SU-DHL-6 (cell line): ENCODE results near the gene TPD52L2.

ENCODE experiments used
- H2AFZ ChIP-seq: fragments of 200-600 bp; sonication (generic); 2 replicates; pipeline ENCODE4 v1.6.1; 2014; ENCODE audit warnings: low read depth, mild to moderate bottlenecking, moderate library complexity, mixed read lengths, antibody characterized with exemption, low read length; ENCODE audit not compliant: severe bottlenecking
- H3F3A ChIP-seq: fragments of 200-600 bp; shearing (Covaris generic); 2 replicates; pipeline ENCODE4 v1.6.0; 2016; ENCODE audit warnings: antibody characterized with exemption, mild to moderate bottlenecking; ENCODE audit not compliant: insufficient read depth
- H3K27ac ChIP-seq: fragments of 200-600 bp; sonication (generic); 2 replicates; pipeline ENCODE4 v1.5.1; 2016; ENCODE audit warnings: low read depth, mild to moderate bottlenecking, low read length, moderate library complexity, mixed read lengths
- H3K27me3 ChIP-seq: fragments of 200-600 bp; sonication (generic), shearing (Covaris generic); 2 replicates; pipeline ENCODE4 v1.6.0; 2014; ENCODE audit warnings: mild to moderate bottlenecking, low read length
- H3K36me3 ChIP-seq: fragments of 200-600 bp; sonication (generic); 2 replicates; pipeline ENCODE4 v1.6.1; 2014; ENCODE audit warnings: mild to moderate bottlenecking, low read length, mixed read lengths
- H3K4me2 ChIP-seq: fragments of 300-600, 200-600 bp; shearing (Covaris generic), sonication (generic); 2 replicates; pipeline ENCODE4 v1.6.0; 2014; ENCODE audit warnings: low read length, low read depth, mild to moderate bottlenecking; ENCODE audit not compliant: poor library complexity, severe bottlenecking
- H3K4me3 ChIP-seq: fragments of 200-600 bp; sonication (generic); 2 replicates; pipeline ENCODE4 v1.5.1; 2014; ENCODE audit warnings: antibody characterized with exemption, low read length, mild to moderate bottlenecking, mixed read lengths; ENCODE audit not compliant: insufficient read depth, poor library complexity, severe bottlenecking
- H3K79me2 ChIP-seq: fragments of 200-600 bp; sonication (generic); 2 replicates; pipeline ENCODE4 v1.6.1; 2014; ENCODE audit warnings: mild to moderate bottlenecking, low read length, moderate library complexity; ENCODE audit not compliant: insufficient read depth
- H3K9ac ChIP-seq: fragments of 200-600 bp; sonication (generic); 2 replicates; pipeline ENCODE4 v1.7.0; 2014; ENCODE audit warnings: mild to moderate bottlenecking, low read length
- H3K9me2 ChIP-seq: fragments of 200-600 bp; sonication (generic); replicated peaks from 2 replicates; pipeline ENCODE4 v1.6.1; 2014; ENCODE audit warnings: low read length; ENCODE audit not compliant: insufficient read depth
- H3K9me3 ChIP-seq: fragments of 200-600 bp; sonication (generic); 2 replicates; pipeline ENCODE4 v1.6.1; 2014; ENCODE audit warnings: low read length, mixed read lengths; ENCODE audit not compliant: insufficient read depth
- H4K20me1 ChIP-seq: fragments of 200-600 bp; sonication (generic); 2 replicates; pipeline ENCODE4 v1.6.1; 2014; ENCODE audit warnings: low read depth, mild to moderate bottlenecking, antibody characterized with exemption, low read length, moderate library complexity, mixed read lengths
- EZH2phosphoT487 ChIP-seq: fragments of 200-600 bp; sonication (generic), shearing (Covaris generic); conservative IDR thresholded peaks from 2 replicates; pipeline ENCODE4 v1.6.1; 2018; ENCODE audit warnings: mild to moderate bottlenecking, antibody characterized with exemption, low read length, moderate library complexity, mixed read lengths
- TF ChIP-seq, protein P1 (sequence below): fragments of 200-600 bp; sonication (generic); IDR thresholded peaks from one replicate; pipeline ENCODE4 v1.5.1; 2017; ENCODE audit warnings: antibody characterized with exemption, mild to moderate bottlenecking, low read length, moderate library complexity; ENCODE audit not compliant: insufficient read depth, poor library complexity, severe bottlenecking

TPD52L2 gene

DNA sequence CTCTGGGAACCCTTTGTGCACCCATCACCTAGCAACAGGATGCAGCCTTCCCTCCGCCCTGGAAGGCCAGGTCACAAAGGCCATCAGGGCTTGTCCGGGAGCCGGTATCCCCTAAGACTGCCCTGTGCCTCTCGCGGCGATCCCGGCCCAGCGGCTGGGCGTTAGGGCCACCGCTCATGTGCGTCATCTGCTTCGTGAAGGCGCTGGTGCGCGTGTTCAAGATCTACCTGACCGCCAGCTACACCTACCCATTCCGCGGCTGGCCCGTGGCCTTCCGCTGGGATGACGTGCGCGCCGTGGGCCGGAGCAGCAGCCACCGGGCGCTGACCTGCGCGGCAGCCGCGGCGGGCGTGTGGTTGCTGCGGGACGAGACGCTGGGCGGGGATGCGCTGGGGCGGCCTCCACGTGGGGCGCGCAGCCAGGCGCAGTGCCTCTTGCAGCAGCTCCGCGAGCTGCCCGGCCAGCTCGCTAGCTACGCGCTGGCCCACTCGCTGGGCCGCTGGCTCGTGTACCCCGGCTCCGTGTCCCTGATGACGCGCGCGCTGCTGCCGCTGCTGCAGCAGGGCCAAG lies 3.6 kb upstream of the TPD52L2 start, which contains the start of gene ABHD16B:
ABHD16B (plus strand) TSS at position 134 of the 570 bp plus-strand sequence; CDS start at position 177, 43 bp downstream.
- no peak for TF ChIP-seq EZH2phosphoT487
- TF ChIP-seq, protein P1, sequence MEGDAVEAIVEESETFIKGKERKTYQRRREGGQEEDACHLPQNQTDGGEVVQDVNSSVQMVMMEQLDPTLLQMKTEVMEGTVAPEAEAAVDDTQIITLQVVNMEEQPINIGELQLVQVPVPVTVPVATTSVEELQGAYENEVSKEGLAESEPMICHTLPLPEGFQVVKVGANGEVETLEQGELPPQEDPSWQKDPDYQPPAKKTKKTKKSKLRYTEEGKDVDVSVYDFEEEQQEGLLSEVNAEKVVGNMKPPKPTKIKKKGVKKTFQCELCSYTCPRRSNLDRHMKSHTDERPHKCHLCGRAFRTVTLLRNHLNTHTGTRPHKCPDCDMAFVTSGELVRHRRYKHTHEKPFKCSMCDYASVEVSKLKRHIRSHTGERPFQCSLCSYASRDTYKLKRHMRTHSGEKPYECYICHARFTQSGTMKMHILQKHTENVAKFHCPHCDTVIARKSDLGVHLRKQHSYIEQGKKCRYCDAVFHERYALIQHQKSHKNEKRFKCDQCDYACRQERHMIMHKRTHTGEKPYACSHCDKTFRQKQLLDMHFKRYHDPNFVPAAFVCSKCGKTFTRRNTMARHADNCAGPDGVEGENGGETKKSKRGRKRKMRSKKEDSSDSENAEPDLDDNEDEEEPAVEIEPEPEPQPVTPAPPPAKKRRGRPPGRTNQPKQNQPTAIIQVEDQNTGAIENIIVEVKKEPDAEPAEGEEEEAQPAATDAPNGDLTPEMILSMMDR, result no peak
- Histone ChIP-seq H3K27me3 (no peaks in the 10 kb centered on the region), H3K36me3 (no peaks in the 10 kb centered on the region), H3K9ac (no peak within 1 kb of the TSS), H3K4me3 (no peak within 1 kb of the TSS), H2AFZ (no peak within 1 kb of the TSS), H3K79me2 (peaks cover 17% of the 10 kb centered on the region), H3K9me2 (no peaks in the 10 kb centered on the region), H4K20me1 (no peaks in the 10 kb centered on the region), H3K27ac (no peak within 1 kb of the TSS), H3F3A (peaks cover 8% of the 10 kb centered on the region), H3K9me3 (no peaks in the 10 kb centered on the region), H3K4me2 (no peak within 1 kb of the TSS)

DNA sequence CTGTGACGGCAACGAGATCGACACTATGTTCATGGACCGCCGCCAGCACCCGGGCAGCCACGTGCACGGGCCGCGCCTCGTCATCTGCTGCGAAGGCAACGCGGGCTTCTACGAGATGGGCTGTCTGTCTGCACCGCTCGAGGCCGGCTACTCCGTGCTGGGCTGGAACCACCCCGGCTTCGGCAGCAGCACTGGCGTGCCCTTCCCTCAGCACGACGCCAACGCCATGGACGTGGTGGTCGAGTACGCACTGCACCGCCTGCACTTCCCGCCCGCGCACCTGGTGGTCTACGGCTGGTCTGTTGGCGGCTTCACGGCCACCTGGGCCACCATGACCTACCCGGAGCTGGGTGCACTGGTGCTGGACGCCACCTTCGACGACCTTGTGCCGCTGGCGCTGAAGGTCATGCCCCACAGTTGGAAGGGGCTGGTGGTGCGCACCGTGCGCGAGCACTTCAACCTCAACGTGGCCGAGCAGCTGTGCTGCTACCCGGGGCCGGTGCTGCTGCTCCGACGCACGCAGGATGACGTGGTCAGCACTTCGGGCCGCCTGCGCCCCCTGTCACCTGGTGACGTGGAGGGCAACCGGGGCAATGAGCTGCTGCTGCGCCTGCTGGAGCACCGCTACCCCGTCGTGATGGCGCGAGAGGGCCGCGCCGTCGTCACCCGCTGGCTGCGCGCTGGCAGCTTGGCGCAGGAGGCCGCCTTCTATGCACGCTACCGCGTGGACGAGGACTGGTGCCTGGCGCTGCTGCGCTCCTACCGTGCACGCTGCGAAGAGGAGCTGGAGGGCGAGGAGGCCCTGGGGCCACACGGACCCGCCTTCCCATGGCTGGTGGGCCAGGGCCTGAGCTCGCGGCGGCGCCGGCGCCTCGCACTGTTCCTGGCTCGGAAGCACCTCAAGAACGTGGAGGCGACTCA lies 2.8 kb upstream of the TPD52L2 start:
- H4K20me1 ChIP-seq, result no peaks in the 10 kb centered on the region
- no peaks in the 10 kb centered on the region for H3K36me3 ChIP-seq
- H3F3A ChIP-seq, result peaks cover 8% of the 10 kb centered on the region
- H3K4me3 ChIP-seq, result no peak overlapping the region
- H3K4me2 ChIP-seq, result no peak overlapping the region
- H3K9ac ChIP-seq, result no peak overlapping the region
- peaks cover 17% of the 10 kb centered on the region for H3K79me2 ChIP-seq
- H3K9me3 ChIP-seq, result no peaks in the 10 kb centered on the region
- TF ChIP-seq EZH2phosphoT487, result no peak
- TF ChIP-seq, protein P1, result no peak
- H3K27me3 ChIP-seq, result no peaks in the 10 kb centered on the region
- H3K9me2 ChIP-seq, result no peaks in the 10 kb centered on the region
- H2AFZ ChIP-seq, result no peak overlapping the region
- no peak overlapping the region for H3K27ac ChIP-seq

DNA sequence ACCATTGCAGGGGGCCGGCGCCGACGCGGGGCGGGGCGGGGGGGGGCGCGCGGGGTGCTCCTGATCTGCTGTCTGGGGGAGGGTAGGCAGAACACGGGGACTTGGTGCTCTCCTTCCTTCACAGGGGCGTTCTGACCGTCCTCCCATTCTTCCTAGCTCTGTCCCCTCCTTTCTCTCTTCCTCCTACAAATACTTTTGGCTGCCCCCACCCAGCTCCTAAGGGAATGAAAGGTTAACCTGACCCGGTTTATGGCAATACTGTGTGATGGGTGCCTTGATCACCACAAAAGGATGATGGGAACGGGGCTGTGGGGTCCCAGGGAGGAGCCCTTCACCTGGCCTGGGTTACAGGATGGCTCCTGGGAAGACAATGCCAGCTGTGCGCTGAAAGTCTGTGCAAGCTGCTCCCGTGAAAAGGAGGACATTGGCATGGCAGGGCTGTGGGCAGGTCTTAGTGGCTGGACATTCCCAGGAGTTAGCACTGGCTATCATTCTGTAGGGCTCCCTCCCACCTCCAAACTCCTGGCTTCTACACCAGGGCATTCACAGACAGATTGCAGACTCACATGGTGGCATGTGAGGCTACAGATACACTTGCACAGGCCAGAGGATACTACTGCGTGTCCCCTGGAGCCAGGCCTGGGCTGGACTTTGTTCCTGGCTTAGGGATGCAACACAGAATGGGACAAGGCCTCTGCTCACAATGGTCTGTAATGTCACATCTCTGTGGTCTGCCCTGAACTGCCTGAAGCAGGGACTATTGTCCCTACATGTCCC lies 1.9 kb upstream of the TPD52L2 start:
- peak overlapping the region; percentile 89 for H3K4me3 ChIP-seq
- peaks cover 17% of the 10 kb centered on the region for H3K79me2 ChIP-seq
- no peaks in the 10 kb centered on the region for H3K9me3 ChIP-seq
- TF ChIP-seq, protein P1, result no peak
- no peak for TF ChIP-seq EZH2phosphoT487
- H3K27me3 ChIP-seq, result no peaks in the 10 kb centered on the region
- peak overlapping the region; percentile 77 for H3K27ac ChIP-seq
- H2AFZ ChIP-seq, result peak overlapping the region; percentile 33
- peak overlapping the region; percentile 77 for H3K4me2 ChIP-seq
- H3K9ac ChIP-seq, result peak overlapping the region; percentile 86
- H3K36me3 ChIP-seq, result no peaks in the 10 kb centered on the region
- H3K9me2 ChIP-seq, result no peaks in the 10 kb centered on the region
- no peaks in the 10 kb centered on the region for H4K20me1 ChIP-seq
- peaks cover 8% of the 10 kb centered on the region for H3F3A ChIP-seq
